GOT3 (cell line): ENCODE results near the gene VPS18.
A peak's percentile ranks its signal among the peaks of the same experiment; 100 is the strongest.

Experiments
- DNase-seq: peaks from one replicate; lab custom pipeline; 2025; ENCODE audit warnings: mixed read lengths; lab: John Stamatoyannopoulos, UW

VPS18 gene

GRCh38 chr15:40900256-40901052 is 6.2 kb downstream of the VPS18 start:
- no peak for DNase-seq

- DNase-seq = no peak
Measured at GRCh38 chr15:40901053-40901443, 6.8 kb downstream of the VPS18 start.

- no peak for DNase-seq
Measured at GRCh38 chr15:40902605-40903561, 8.6 kb downstream of the VPS18 start.

- no peak for DNase-seq
Measured at GRCh38 chr15:40904552-40905201, 10.4 kb downstream of the VPS18 start.

- peak; percentile 86 for DNase-seq
Measured at GRCh38 chr15:40906091-40906990, 12.1 kb downstream of the VPS18 start.

GRCh38 chr15:40906991-40907802 is 12.9 kb downstream of the VPS18 start:
- DNase-seq = no peak

GRCh38 chr15:40908095-40908494 is 13.8 kb downstream of the VPS18 start:
- no peak for DNase-seq

GRCh38 chr15:40909662-40910630 is 15.7 kb downstream of the VPS18 start:
- DNase-seq = no peak

GRCh38 chr15:40911141-40911540 is 16.9 kb downstream of the VPS18 start:
- no peak for DNase-seq

GRCh38 chr15:40911693-40912092 is 17.4 kb downstream of the VPS18 start:
- DNase-seq = no peak

GRCh38 chr15:40912478-40912877 is 18.2 kb downstream of the VPS18 start:
- no peak for DNase-seq

- no peak for DNase-seq
Measured at GRCh38 chr15:40914013-40914412, 19.8 kb downstream of the VPS18 start.

GRCh38 chr15:40914486-40914885 is 20.2 kb downstream of the VPS18 start:
- no peak for DNase-seq

GRCh38 chr15:40915116-40915661 is 20.9 kb downstream of the VPS18 start:
- DNase-seq = no peak

GRCh38 chr15:40915679-40916078 is 21.4 kb downstream of the VPS18 start:
- no peak for DNase-seq

- no peak for DNase-seq
Measured at GRCh38 chr15:40917585-40917984, 23.3 kb downstream of the VPS18 start.

GRCh38 chr15:40918146-40918798 is 24.0 kb downstream of the VPS18 start:
- DNase-seq = no peak

GRCh38 chr15:40918799-40919392 is 24.6 kb downstream of the VPS18 start:
- DNase-seq = no peak
